ENCODE data around the gene SYNE3.

GRCh38 chr14:95520346-95520745, 3.9 kb upstream of the SYNE3 start:
- TF ChIP-seq CTCF (IDR thresholded peaks at IDR 0.05) (no peak), POLR2A (IDR thresholded peaks at IDR 0.05) (no peak)
